Measurements from ENCODE around the gene BTBD7. TPM values are rescaled to one million over a fixed set of nuclear protein-coding genes. Genes with fewer than 3 reads are reported as not detected.

BTBD7 gene
- total RNA-seq, 3 donors from 2014 or later: 39.9 to 59.2 (median 45.6) TPM

DNA sequence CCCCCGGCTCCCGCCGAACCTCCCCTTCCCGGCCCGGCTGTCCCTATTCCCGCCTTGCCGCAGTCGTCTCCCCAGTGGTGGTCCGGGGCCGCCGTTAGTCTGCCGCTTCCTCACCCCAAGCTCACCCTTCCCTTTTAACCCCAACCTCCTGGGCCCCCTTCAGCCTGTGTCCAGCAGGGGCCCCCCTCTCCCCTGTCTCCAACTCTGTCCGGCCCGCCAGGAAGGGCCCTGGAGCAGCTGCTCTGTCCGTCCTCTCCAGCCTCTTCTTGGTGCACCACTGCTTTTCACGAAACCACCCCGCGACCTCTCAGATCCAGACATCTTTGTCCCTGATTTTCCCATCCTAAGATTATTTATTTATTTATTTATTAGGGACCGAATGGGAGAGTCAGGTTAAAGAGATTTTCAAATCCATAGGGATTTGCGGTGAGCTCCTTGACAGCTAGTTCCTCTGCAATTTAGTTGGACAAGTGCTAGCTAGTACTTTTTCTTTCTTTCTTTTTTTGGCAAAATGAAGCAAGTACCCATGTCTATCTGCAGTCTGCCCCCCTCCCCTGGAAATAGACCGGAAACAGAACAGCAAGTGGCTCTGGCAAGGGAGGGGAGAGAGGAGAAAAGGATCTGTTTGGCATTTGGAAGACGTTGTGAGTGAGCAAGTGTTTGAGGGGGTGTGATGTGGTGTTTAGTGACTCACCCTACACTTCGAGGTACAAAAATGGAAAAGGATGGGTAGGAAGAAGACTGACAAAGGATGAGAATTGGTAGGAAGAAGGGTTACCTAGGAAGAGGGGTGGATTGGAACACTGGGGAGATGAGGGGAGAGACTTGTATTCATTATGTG, 125.1 kb downstream of the BTBD7 start:
- peak; percentile 67 for ATAC-seq
- Histone ChIP-seq H3K4me3 (peak overlapping the region; percentile 85), H3K9me3 (no peaks in the 10 kb centered on the region), H3K36me3 (ENCODE audit: low read depth) (no peaks in the 10 kb centered on the region), H3K4me1 (ENCODE audit: low read depth) (peaks cover 16% of the 10 kb centered on the region)
- DNase-seq: no peak
- no peak for TF ChIP-seq CTCF (IDR thresholded peaks at IDR 0.05)
- intact Hi-C loops (cut with DNase I, micrococcal nuclease): no loop called here

DNA sequence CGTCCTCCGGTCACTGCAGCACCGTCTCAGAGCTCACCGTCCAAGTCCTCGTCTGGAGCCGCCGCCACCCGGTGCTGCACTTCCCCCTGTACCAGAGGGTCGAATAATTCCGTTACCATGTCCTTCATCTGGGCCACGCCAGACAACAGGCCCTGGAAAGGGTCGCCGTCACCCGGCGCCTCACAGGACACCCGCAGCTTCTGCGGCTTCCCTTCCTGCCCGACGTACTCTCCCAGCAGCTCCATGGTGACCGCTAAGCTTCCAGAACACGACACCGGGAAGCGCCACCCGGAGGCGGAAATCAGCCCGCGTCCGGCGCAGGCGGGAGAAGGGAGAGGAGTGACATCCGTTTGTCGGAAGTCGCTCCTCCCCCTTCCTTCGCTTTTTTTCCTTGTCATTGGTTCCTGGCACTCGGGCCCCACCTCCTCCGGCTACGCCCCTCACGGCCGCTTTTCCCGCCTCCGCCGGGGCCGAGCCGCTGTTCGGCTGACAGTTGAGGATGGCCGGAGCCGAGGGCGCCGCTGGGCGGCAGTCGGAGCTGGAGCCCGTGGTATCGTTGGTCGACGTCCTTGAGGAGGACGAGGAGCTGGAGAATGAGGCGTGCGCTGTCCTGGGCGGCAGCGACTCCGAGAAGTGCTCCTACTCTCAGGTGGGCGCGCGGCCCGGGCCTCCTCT, 125.9 kb downstream of the BTBD7 start, which contains the start of the genes GON7 and UBR7:
TSS of gene GON7 (minus strand) at position 273 of the 675 bp plus-strand sequence. CDS start at position 245, 28 bp downstream.
TSS of gene UBR7 (plus strand) at position 464 of the 675 bp plus-strand sequence. CDS start at position 500, 36 bp downstream.
- peak; percentile 98 for ATAC-seq
- H3K36me3 ChIP-seq (ENCODE audit: low read depth): no peaks in the 10 kb centered on the region
- TF ChIP-seq CTCF (IDR thresholded peaks at IDR 0.05): peak; percentile 19
- H3K4me1 ChIP-seq (ENCODE audit: low read depth): peaks cover 16% of the 10 kb centered on the region
- no peaks in the 10 kb centered on the region for H3K9me3 ChIP-seq
- H3K4me3 ChIP-seq: peak within 1 kb of the TSS; percentile 85
- DNase-seq: peak; percentile 96 to 97 (median 96)
- intact Hi-C loops (cut with DNase I, micrococcal nuclease): no loop called here

- H3K4me3 ChIP-seq: no peak overlapping the region
- no peaks in the 10 kb centered on the region for H3K36me3 ChIP-seq (ENCODE audit: low read depth)
- ATAC-seq (no peak), DNase-seq (no peak)
- no peaks in the 10 kb centered on the region for H3K9me3 ChIP-seq
- TF ChIP-seq CTCF (IDR thresholded peaks at IDR 0.05): no peak
- peaks cover 7% of the 10 kb centered on the region for H3K4me1 ChIP-seq (ENCODE audit: low read depth)
- intact Hi-C loops (cut with DNase I, micrococcal nuclease): no loop called here
These were observed 131.6 kb downstream of the BTBD7 start for GRCh38 chr14:93201155-93201704.

GRCh38 chr14:93200553-93200952, 132.3 kb downstream of the BTBD7 start:
- Histone ChIP-seq H3K4me1 (ENCODE audit: low read depth) (no peaks in the 10 kb centered on the region), H3K36me3 (ENCODE audit: low read depth) (no peaks in the 10 kb centered on the region), H3K4me3 (no peak overlapping the region), H3K9me3 (no peaks in the 10 kb centered on the region)
- DNase-seq: no peak
- ATAC-seq: no peak
- TF ChIP-seq CTCF (IDR thresholded peaks at IDR 0.05): no peak
- intact Hi-C loops (cut with DNase I, micrococcal nuclease): no loop called here

DNA sequence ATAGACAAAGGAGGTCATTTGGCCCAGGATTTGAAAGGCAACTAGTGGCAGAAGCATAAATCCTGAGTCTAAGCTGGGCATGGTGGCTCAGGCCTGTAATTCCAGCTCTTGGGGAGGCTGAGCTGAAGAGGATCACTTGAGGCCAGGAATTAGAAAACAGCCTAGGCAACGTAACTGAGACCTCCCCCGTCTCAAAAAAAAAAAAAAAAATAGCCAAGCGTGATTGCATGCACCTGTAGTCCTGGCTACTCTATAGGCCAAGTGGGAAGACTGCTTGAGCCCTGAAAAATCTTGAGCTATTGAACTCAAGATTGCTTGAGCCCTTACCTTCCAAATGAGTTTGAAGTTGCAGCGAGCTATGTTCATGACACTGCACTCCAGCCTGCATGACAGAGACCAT, 133.8 kb downstream of the BTBD7 start:
- TF ChIP-seq CTCF (IDR thresholded peaks at IDR 0.05): no peak
- no peak for ATAC-seq
- no peak overlapping the region for H3K4me3 ChIP-seq
- no peak for DNase-seq
- no peaks in the 10 kb centered on the region for H3K9me3 ChIP-seq
- intact Hi-C loops (cut with DNase I, micrococcal nuclease): no loop called here
- H3K4me1 ChIP-seq (ENCODE audit: low read depth): peaks cover 5% of the 10 kb centered on the region
- no peaks in the 10 kb centered on the region for H3K36me3 ChIP-seq (ENCODE audit: low read depth)
